Psoas muscle (tissue), 8 donors: ENCODE data around the gene COP1. TPM values are rescaled to one million over a fixed set of nuclear protein-coding genes. Genes with fewer than 3 reads are reported as not detected.

Experiments
- ATAC-seq, 4 donors: fragments of 200-7000 bp; cut with Tn5 transposase; one replicate each; pipeline ENCODE4 v1.9.1; 2020; ENCODE audit warnings: moderate library complexity in 3 of 4, mild to moderate bottlenecking in 2 of 4
- DNase-seq, 2 donors: peaks; one replicate each; pipeline ENCODE4 v3.0.0-alpha.2; 2020
- H3K27ac ChIP-seq: fragments of 200-600 bp; one replicate; pipeline ENCODE4 v1.8.0; 2022
- H3K27me3 ChIP-seq, 3 donors: fragments of 200-600 bp in 1 of 3; one replicate each; pipeline versions ENCODE4 v1.6.1 to v1.8.0; 2013 to 2022; ENCODE audit warnings: low read length in 2 of 3, mild to moderate bottlenecking in 2 of 3, moderate library complexity in 1 of 3; ENCODE audit not compliant: insufficient read depth in 3 of 3
- H3K36me3 ChIP-seq, 2 donors: fragments of 200-600 bp in 1 of 2; one replicate each; pipeline versions ENCODE4 v1.6.1 to v1.8.0; 2013 to 2022; ENCODE audit warnings: low read depth in 1 of 2, mild to moderate bottlenecking in 1 of 2, moderate library complexity in 1 of 2; ENCODE audit not compliant: insufficient read depth in 1 of 2
- H3K4me1 ChIP-seq: fragments of 200-600 bp; one replicate; pipeline ENCODE4 v1.8.0; 2022
- H3K4me3 ChIP-seq: fragments of 200-600 bp; one replicate; pipeline ENCODE4 v1.8.0; 2022; ENCODE audit warnings: mild to moderate bottlenecking
- H3K9me3 ChIP-seq: fragments of 200-600 bp; one replicate; pipeline ENCODE4 v1.8.0; 2022
- CTCF ChIP-seq: fragments of 200-600 bp; IDR thresholded peaks from one replicate; pipeline ENCODE4 v1.8.0; 2022; ENCODE audit warnings: antibody characterized with exemption
- WGBS, 3 donors: extraction: QIAGEN DNeasy Blood & Tissue Kit; methylation state at CpG; one replicate each; pipeline versions ENCODE4 v1.1.6 to v1.1.7; 2013; 5-methylcytosine and 5-hydroxymethylcytosine counted together
- intact Hi-C, 2 donors: fragments of 100-400 bp; cut with DNase I; formaldehyde crosslinking; loops; one replicate each; pipeline versions ENCODE4 v1.11.0 to v1.14.2; 2022
- polyA plus RNA-seq, 3 donors: library from polyadenylated mRNA; stranded (reverse); fragments of 200-250 nt; gene quantifications; one replicate each; pipeline ENCODE4 v1.2.3, GENCODE V29; 2013
- total RNA-seq, 4 donors: library from RNA; stranded (reverse); fragmentation: NEBNext Ultra II Directional in 2 of 4; extraction: Animal tissue kit (Norgen Biotek cat#: 25700) in 2 of 4; gene quantifications; one replicate each; pipeline versions ENCODE4 v1.2.1 to v1.2.4, GENCODE V29; 2021 to 2023
- donor health status: healthy with polysubstance abuse.
- donor health status: DM: no; HTN: no; CAD: no; lungs with moderate emphysema.
- donor health status: Bipolar disorder and iron deficiency.
- donor health status: healthy.
- donor health status: DM: yes; HTN: yes; CAD: no.
- donor health status: DM: no; HTN: no; CAD: no.
- donor health status: DM: no; HTN: no; CAD: no.
- donor health status: DM: yes; HTN: yes; CAD: no.

Gene COP1
- total and polyA plus RNA-seq, 7 donors = 19.5 to 30.6 (median 22.7) TPM

GRCh38 chr1:176043537-176043936, 163.5 kb downstream of the COP1 start:
- no peak for ATAC-seq
- no peak for DNase-seq
- intact Hi-C loops = no loop called here

GRCh38 chr1:176033881-176034280, 173.2 kb downstream of the COP1 start:
- WGBS, 3 donors = 63 to 74% (median 69%) methylated on average over 2 of the region's 2 CpGs
- Histone ChIP-seq H3K4me3 (no peak overlapping the region), H3K27ac (no peak overlapping the region), H3K27me3 (no peaks in the 10 kb centered on the region), H3K36me3 (peaks cover 0 to 14% of the 10 kb centered on the region in 2 donors), H3K9me3 (no peaks in the 10 kb centered on the region), H3K4me1 (no peaks in the 10 kb centered on the region)
- intact Hi-C loops = no loop called here
- ATAC-seq = no peak
- DNase-seq = no peak
- no peak for TF ChIP-seq CTCF

More at GRCh38 chr1:176043537-176043936, 163.5 kb downstream of the COP1 start:
- no peaks in the 10 kb centered on the region for H3K4me1 ChIP-seq
- TF ChIP-seq CTCF = no peak
- no peaks in the 10 kb centered on the region for H3K9me3 ChIP-seq
- peaks cover 0 to 47% of the 10 kb centered on the region in 2 donors for H3K36me3 ChIP-seq
- H3K27me3 ChIP-seq = no peaks in the 10 kb centered on the region
- no peak overlapping the region for H3K4me3 ChIP-seq
- H3K27ac ChIP-seq = no peak overlapping the region

- TF ChIP-seq CTCF = no peak
- ATAC-seq = no peak
- Histone ChIP-seq H3K27me3 (no peaks in the 10 kb centered on the region), H3K36me3 (peaks cover 0 to 10% of the 10 kb centered on the region in 2 donors), H3K27ac (no peak overlapping the region), H3K4me1 (no peaks in the 10 kb centered on the region), H3K4me3 (no peak overlapping the region), H3K9me3 (no peaks in the 10 kb centered on the region)
- DNase-seq = no peak
- 88 to 92% (median 92%) methylated on average over 1 of the region's 1 CpG for WGBS, 3 donors
- intact Hi-C loops = no loop called here
These were observed 173.6 kb downstream of the COP1 start for GRCh38 chr1:176033474-176033873.

GRCh38 chr1:176032040-176032645, 174.9 kb downstream of the COP1 start:
- intact Hi-C loops = no loop called here
- ATAC-seq (no peak), DNase-seq (no peak)
- no peaks in the 10 kb centered on the region for H3K27me3 ChIP-seq
- peaks cover 0 to 7% of the 10 kb centered on the region in 2 donors for H3K36me3 ChIP-seq
- H3K9me3 ChIP-seq = no peaks in the 10 kb centered on the region
- no peak overlapping the region for H3K4me3 ChIP-seq
- no peaks in the 10 kb centered on the region for H3K4me1 ChIP-seq
- WGBS, 3 donors = 91 to 93% (median 92%) methylated on average over 2 of the region's 2 CpGs
- no peak overlapping the region for H3K27ac ChIP-seq
- no peak for TF ChIP-seq CTCF

GRCh38 chr1:176029609-176030008, 177.5 kb downstream of the COP1 start:
- Histone ChIP-seq H3K9me3 (no peaks in the 10 kb centered on the region), H3K27ac (no peak overlapping the region), H3K4me3 (no peak overlapping the region), H3K27me3 (no peaks in the 10 kb centered on the region), H3K36me3 (peaks cover 0 to 16% of the 10 kb centered on the region in 2 donors), H3K4me1 (no peaks in the 10 kb centered on the region)
- WGBS, 3 donors = 98 to 99% (median 98%) methylated on average over 2 of the region's 2 CpGs
- DNase-seq (no peak), ATAC-seq (no peak)
- TF ChIP-seq CTCF = no peak
- intact Hi-C loops = no loop called here
